HG02759 (cell line): ENCODE data around the gene LRCH1.

Experiments
- ATAC-seq: cut with Tn5 transposase; IDR thresholded peaks from one replicate; pipeline ENCODE4 v1.9.1; 2021; ENCODE audit warnings: mild to moderate bottlenecking, moderate library complexity; ENCODE audit not compliant: unreplicated experiment

The LRCH1 gene

GRCh38 chr13:46587807-46588418 is 34.9 kb downstream of the LRCH1 start:
- peak; percentile 55 for ATAC-seq

- no peak for ATAC-seq
These were observed 39.4 kb downstream of the LRCH1 start for GRCh38 chr13:46592385-46592784.

- peak; percentile 58 for ATAC-seq
These were observed 40.4 kb downstream of the LRCH1 start for GRCh38 chr13:46593398-46593797.

GRCh38 chr13:46594374-46595078 is 41.6 kb downstream of the LRCH1 start:
- no peak for ATAC-seq

GRCh38 chr13:46595136-46595884 is 42.3 kb downstream of the LRCH1 start:
- ATAC-seq, result peak; percentile 40

GRCh38 chr13:46595885-46596275 is 42.9 kb downstream of the LRCH1 start:
- ATAC-seq, result no peak

- ATAC-seq, result no peak
These were observed 43.5 kb downstream of the LRCH1 start for GRCh38 chr13:46596466-46596865.

GRCh38 chr13:46598140-46598819 is 45.3 kb downstream of the LRCH1 start:
- ATAC-seq, result peak; percentile 42

GRCh38 chr13:46598820-46599180 is 45.8 kb downstream of the LRCH1 start:
- ATAC-seq, result peak; percentile 59

GRCh38 chr13:46600943-46601311 is 48.0 kb downstream of the LRCH1 start:
- ATAC-seq, result no peak

GRCh38 chr13:46602531-46602930 is 49.6 kb downstream of the LRCH1 start:
- ATAC-seq, result no peak

- no peak for ATAC-seq
These were observed 50.2 kb downstream of the LRCH1 start for GRCh38 chr13:46603165-46603603.

- no peak for ATAC-seq
These were observed 51.4 kb downstream of the LRCH1 start for GRCh38 chr13:46604226-46604990.

- ATAC-seq, result no peak
These were observed 52.3 kb downstream of the LRCH1 start for GRCh38 chr13:46605076-46605824.

- peak; percentile 52 for ATAC-seq
These were observed 53.0 kb downstream of the LRCH1 start for GRCh38 chr13:46605825-46606554.

- no peak for ATAC-seq
These were observed 54.0 kb downstream of the LRCH1 start for GRCh38 chr13:46606970-46607369.

- ATAC-seq, result peak; percentile 59
These were observed 55.0 kb downstream of the LRCH1 start for GRCh38 chr13:46607768-46608564.

- ATAC-seq, result no peak
These were observed 56.1 kb downstream of the LRCH1 start for GRCh38 chr13:46609052-46609451.

GRCh38 chr13:46609726-46610125 is 56.8 kb downstream of the LRCH1 start:
- ATAC-seq, result no peak
